Mucosa of descending colon (tissue), 3 donors: ENCODE measurements around the gene CCNH. TPM values are rescaled to one million over a fixed set of nuclear protein-coding genes. Genes with fewer than 3 reads are reported as not detected.

Source experiments
- ATAC-seq: fragments of 200-7000 bp; cut with Tn5 transposase; one replicate; pipeline ENCODE4 v1.9.1; 2020; ENCODE audit warnings: mild to moderate bottlenecking, moderate library complexity
- DNase-seq, 3 donors: peaks; one replicate each; pipeline ENCODE4 v3.0.0-alpha.2; 2020
- H3K36me3 ChIP-seq: fragments of 200-600 bp; one replicate; pipeline ENCODE4 v1.8.0; 2021; ENCODE audit warnings: low read depth, mild to moderate bottlenecking
- H3K4me1 ChIP-seq: fragments of 200-600 bp; one replicate; pipeline ENCODE4 v1.8.0; 2021; ENCODE audit warnings: low read depth, mild to moderate bottlenecking
- H3K4me3 ChIP-seq: fragments of 200-600 bp; one replicate; pipeline ENCODE4 v1.8.0; 2021; ENCODE audit warnings: mild to moderate bottlenecking
- H3K9me3 ChIP-seq: fragments of 200-600 bp; one replicate; pipeline ENCODE4 v1.8.0; 2021; ENCODE audit warnings: mild to moderate bottlenecking
- intact Hi-C, 2 donors: fragments of 100-400 bp; cut with DNase I in 1 of 2; cut with micrococcal nuclease in 1 of 2; formaldehyde crosslinking; loops; one replicate each; pipeline versions ENCODE4 v1.11.0 to v1.11.1; 2022; cut with DNase I, micrococcal nuclease
- total RNA-seq, 3 donors: library from RNA; stranded (reverse); fragmentation: NEBNext Ultra II Directional in 2 of 3; extraction: Animal tissue kit (Norgen Biotek cat#: 25700) in 2 of 3; gene quantifications; one replicate each; pipeline versions ENCODE4 v1.2.1 to v1.2.4, GENCODE V29; 2021 to 2023
- TF ChIP-seq, protein P1 (sequence below): fragments of 200-600 bp; IDR thresholded peaks from one replicate; pipeline ENCODE4 v1.8.0; 2022; ENCODE audit warnings: antibody characterized with exemption, mild to moderate bottlenecking
- donor health status: DM: no; HTN: no; CAD: no; lungs with moderate emphysema.
- donor health status: DM: no; HTN: no; CAD: no.
- donor health status: DM: no; HTN: yes; CAD: no.

Gene CCNH
- total RNA-seq, 3 donors from 2014 or later: 40.7 to 56.6 (median 49.4) TPM

DNA sequence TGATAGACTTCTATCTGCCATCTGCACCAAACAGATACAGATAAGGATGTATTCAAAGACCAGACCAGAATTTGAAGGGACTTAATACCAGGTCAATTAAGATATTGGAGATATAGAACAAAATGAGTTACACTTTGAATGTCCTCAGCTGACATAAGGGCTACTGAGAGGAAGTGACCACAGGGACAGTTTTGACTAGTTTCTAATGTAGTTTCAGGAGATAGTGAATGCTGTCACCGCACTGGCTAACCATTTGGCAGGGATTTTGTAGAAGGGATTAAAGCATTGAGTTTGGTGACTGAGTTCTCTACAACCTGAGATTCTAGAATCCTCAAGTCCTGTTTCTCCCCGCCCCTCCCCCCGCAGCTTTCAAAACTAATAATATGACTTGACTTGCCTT is 22.7 kb downstream of the CCNH start:
- intact Hi-C loops: no loop called here
- H3K36me3 ChIP-seq: no peaks in the 10 kb centered on the region
- ATAC-seq: no peak

DNA sequence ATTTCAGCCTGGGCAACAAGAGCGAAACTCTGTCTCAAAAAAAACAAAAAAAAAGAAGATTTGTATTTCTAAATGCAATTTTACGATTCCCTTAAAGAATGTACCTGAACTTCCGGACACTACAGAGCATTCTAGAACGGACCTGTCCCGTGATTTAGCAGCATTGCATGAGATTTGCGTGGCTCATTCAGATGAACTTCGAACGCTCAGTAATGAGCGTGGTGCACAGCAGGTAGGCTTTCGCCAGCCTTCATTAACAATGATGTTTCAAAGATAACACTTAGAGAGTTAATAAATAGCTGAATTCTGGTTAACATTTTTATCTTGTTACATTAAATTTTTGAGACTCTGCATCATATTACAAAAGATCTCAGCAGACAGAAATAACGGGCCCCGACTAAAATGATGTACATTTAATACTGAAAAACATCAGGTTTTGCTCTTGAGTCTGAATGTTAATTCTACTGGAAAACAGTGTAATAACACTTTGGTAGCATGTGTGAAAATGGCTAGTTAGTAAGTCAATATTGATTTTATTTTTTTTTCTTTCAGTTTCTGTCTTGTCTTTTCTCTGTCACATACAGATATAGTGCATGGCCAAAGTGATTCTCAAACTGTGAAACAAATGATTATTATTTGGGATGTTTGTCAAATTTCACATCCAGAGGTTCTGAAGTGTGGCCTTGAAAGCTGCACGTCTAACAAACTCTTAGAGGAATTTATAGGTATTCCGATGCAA is 23.3 kb downstream of the CCNH start:
- no peaks in the 10 kb centered on the region for H3K4me1 ChIP-seq
- DNase-seq (no peak), ATAC-seq (no peak)
- H3K4me3 ChIP-seq: no peak overlapping the region
- H3K9me3 ChIP-seq: no peaks in the 10 kb centered on the region
- no peaks in the 10 kb centered on the region for H3K36me3 ChIP-seq
- intact Hi-C loops: no loop called here
- TF ChIP-seq, protein P1, sequence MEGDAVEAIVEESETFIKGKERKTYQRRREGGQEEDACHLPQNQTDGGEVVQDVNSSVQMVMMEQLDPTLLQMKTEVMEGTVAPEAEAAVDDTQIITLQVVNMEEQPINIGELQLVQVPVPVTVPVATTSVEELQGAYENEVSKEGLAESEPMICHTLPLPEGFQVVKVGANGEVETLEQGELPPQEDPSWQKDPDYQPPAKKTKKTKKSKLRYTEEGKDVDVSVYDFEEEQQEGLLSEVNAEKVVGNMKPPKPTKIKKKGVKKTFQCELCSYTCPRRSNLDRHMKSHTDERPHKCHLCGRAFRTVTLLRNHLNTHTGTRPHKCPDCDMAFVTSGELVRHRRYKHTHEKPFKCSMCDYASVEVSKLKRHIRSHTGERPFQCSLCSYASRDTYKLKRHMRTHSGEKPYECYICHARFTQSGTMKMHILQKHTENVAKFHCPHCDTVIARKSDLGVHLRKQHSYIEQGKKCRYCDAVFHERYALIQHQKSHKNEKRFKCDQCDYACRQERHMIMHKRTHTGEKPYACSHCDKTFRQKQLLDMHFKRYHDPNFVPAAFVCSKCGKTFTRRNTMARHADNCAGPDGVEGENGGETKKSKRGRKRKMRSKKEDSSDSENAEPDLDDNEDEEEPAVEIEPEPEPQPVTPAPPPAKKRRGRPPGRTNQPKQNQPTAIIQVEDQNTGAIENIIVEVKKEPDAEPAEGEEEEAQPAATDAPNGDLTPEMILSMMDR: no peak

More for the DNA sequence above, 22.7 kb downstream of the CCNH start:
- no peaks in the 10 kb centered on the region for H3K9me3 ChIP-seq
- TF ChIP-seq, protein P1: no peak
- H3K4me3 ChIP-seq: no peak overlapping the region
- DNase-seq: no peak
- H3K4me1 ChIP-seq: no peaks in the 10 kb centered on the region

DNA sequence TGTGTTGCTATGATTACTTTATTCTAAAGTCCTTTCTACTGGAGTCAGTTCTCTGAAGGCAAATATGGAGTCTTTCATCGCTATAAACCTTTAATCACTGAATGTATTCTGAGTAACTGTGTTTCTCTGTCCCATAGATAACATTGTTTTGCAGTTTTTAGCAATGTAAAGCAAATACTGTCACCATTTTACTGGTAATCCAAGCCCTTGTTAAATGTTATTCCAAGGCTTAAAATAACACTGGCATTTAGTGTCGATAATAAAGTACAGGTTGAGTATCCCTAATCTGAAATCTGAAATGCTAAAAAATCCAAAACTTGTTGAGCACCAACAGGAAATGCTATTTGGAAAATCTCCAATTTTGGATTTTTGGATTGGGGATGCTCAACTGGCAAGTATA is 24.6 kb downstream of the CCNH start:
- TF ChIP-seq, protein P1: no peak
- intact Hi-C loops: no loop called here
- no peaks in the 10 kb centered on the region for H3K9me3 ChIP-seq
- no peaks in the 10 kb centered on the region for H3K36me3 ChIP-seq
- H3K4me1 ChIP-seq: no peaks in the 10 kb centered on the region
- DNase-seq: no peak
- ATAC-seq: no peak
- no peak overlapping the region for H3K4me3 ChIP-seq

DNA sequence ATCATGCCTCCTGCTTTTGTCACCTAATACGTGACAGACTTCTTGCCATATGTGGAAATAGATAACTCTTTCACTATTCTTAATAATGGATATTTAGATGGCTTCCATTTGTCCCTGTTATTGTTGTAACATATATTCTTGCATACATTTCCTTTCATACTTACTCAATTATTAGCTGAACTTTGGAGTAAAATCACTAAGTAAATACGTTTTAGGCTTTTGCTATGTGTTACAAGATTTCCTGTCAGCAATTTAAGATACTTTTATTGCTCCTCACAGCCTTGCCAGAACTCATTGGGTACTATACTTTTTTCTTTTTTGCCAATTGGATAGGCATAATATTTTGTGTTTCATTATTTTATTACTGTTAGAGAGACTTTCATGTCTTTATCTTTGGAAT is 26.9 kb downstream of the CCNH start:
- Histone ChIP-seq H3K36me3 (no peaks in the 10 kb centered on the region), H3K9me3 (no peaks in the 10 kb centered on the region), H3K4me1 (no peaks in the 10 kb centered on the region), H3K4me3 (no peak overlapping the region)
- DNase-seq (no peak), ATAC-seq (no peak)
- TF ChIP-seq, protein P1: no peak
- intact Hi-C loops: no loop called here

DNA sequence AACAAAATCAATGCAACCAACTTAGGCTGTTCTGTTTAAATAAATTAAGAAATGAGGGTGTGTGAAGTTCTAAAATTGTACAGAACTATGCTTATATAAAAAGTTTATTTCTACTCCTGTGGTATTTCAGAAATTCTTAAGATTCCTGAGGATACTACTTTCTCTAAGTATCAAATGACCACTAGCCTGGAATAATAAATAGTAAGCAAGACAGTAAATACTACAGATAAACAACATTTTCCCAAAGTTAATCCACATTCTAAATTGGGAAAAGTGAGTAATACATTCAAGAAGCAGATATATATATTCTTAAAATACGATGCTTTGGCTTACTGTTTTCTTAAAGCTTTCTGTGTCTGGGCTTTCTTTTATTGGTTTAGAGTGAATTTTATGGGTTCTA is 29.5 kb downstream of the CCNH start:
- ATAC-seq (no peak), DNase-seq (no peak)
- Histone ChIP-seq H3K9me3 (no peaks in the 10 kb centered on the region), H3K36me3 (no peaks in the 10 kb centered on the region), H3K4me3 (no peak overlapping the region), H3K4me1 (no peaks in the 10 kb centered on the region)
- intact Hi-C loops: no loop called here
- TF ChIP-seq, protein P1: no peak
